HEK293 (cell line): ENCODE measurements around the gene EXOC2.

ENCODE experiments used
- HOXA7 ChIP-seq: sonication (generic); formaldehyde crosslinking; IDR thresholded peaks from 2 replicates; pipeline ENCODE4 v1.8.1; 2022; ENCODE audit warnings: missing genetic modification reagents, borderline replicate concordance
- SP7 ChIP-seq: fragments of 450-650 bp; formaldehyde crosslinking; IDR thresholded peaks from 2 replicates; pipeline ENCODE4 v1.5.1; 2016; ENCODE audit warnings: missing biosample characterization, missing genetic modification characterization
- ZNF133 ChIP-seq: fragments of 450-650 bp; formaldehyde crosslinking; IDR thresholded peaks from 2 replicates; pipeline ENCODE4 v1.5.1; 2016; ENCODE audit warnings: missing biosample characterization, missing genetic modification characterization
- ZNF174 ChIP-seq: fragments of 450-650 bp; formaldehyde crosslinking; IDR thresholded peaks from 2 replicates; pipeline ENCODE4 v1.5.0; 2017; ENCODE audit warnings: missing biosample characterization, mild to moderate bottlenecking, missing genetic modification characterization
- ZNF274 ChIP-seq, 2 experiments: fragments of 200-500 bp in 1 of 2; fragments of 450-650 bp in 1 of 2; sonication (Bioruptor generic) in 1 of 2; formaldehyde crosslinking in 1 of 2; IDR thresholded peaks; 2 replicates each; pipeline versions ENCODE4 v1.5.1 to v1.6.1; 2014 to 2016; ENCODE audit warnings: borderline replicate concordance in 1 of 2, inconsistent platforms in 1 of 2, low read length in 1 of 2, missing biosample characterization in 1 of 2, missing genetic modification characterization in 1 of 2
- ZNF473 ChIP-seq: fragments of 450-650 bp; formaldehyde crosslinking; IDR thresholded peaks from 2 replicates; pipeline ENCODE4 v1.5.1; 2017; ENCODE audit warnings: missing biosample characterization, missing genetic modification characterization
- ZNF596 ChIP-seq: fragments of 450-650 bp; IDR thresholded peaks from 2 replicates; pipeline ENCODE4 v1.5.0; 2018; ENCODE audit warnings: missing biosample characterization, mild to moderate bottlenecking, missing genetic modification characterization, moderate library complexity
- ZNF701 ChIP-seq: fragments of 450-650 bp; formaldehyde crosslinking; IDR thresholded peaks from 2 replicates; pipeline ENCODE4 v1.5.1; 2016; ENCODE audit warnings: missing biosample characterization, missing genetic modification characterization
- TF ChIP-seq, protein P1 (sequence below): fragments of 450-650 bp; formaldehyde crosslinking; IDR thresholded peaks from 2 replicates; pipeline ENCODE4 v1.5.1; 2016; ENCODE audit warnings: missing biosample characterization, missing genetic modification characterization
- TF ChIP-seq, protein P2 (sequence below): fragments of 450-650 bp; formaldehyde crosslinking; optimal IDR thresholded peaks from 2 replicates; pipeline ENCODE3; 2016; ENCODE audit warnings: missing biosample characterization, mild to moderate bottlenecking, missing genetic modification characterization
- TF ChIP-seq, protein P3 (sequence below): fragments of 450-650 bp; formaldehyde crosslinking; IDR thresholded peaks from 2 replicates; pipeline ENCODE4 v1.5.1; 2016; ENCODE audit warnings: missing biosample characterization, missing genetic modification characterization

DNA sequence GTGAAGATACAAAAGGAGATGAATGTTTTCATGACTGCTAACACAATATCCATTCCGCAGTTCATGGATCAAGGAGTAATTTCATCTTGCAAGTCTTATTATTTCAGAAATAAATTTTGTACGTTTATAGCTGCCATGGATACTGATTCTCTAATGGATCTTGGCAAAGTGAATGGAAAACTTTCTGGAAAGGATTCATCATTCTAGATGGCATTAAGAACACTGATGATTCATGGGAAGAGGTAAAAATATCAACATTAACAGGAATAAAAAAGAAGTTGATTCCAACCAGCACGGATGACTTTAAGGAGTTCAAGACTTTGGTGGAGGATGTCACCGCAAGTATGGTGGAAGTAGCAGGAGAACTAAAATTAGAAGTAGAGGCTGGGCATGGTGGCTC lies 38.8 kb downstream of the EXOC2 start:
- TF ChIP-seq, protein P1, sequence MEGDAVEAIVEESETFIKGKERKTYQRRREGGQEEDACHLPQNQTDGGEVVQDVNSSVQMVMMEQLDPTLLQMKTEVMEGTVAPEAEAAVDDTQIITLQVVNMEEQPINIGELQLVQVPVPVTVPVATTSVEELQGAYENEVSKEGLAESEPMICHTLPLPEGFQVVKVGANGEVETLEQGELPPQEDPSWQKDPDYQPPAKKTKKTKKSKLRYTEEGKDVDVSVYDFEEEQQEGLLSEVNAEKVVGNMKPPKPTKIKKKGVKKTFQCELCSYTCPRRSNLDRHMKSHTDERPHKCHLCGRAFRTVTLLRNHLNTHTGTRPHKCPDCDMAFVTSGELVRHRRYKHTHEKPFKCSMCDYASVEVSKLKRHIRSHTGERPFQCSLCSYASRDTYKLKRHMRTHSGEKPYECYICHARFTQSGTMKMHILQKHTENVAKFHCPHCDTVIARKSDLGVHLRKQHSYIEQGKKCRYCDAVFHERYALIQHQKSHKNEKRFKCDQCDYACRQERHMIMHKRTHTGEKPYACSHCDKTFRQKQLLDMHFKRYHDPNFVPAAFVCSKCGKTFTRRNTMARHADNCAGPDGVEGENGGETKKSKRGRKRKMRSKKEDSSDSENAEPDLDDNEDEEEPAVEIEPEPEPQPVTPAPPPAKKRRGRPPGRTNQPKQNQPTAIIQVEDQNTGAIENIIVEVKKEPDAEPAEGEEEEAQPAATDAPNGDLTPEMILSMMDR (tag by site-specific recombination): no peak
- TF ChIP-seq ZNF274 (IDR thresholded peaks at IDR 0.05; ENCODE audit: low read length): no peak
- TF ChIP-seq ZNF274 (tag by site-specific recombination; IDR thresholded peaks at IDR 0.05; ENCODE audit: borderline replicate concordance): no peak
- TF ChIP-seq HOXA7 (CRISPR knock-in tag): no peak
- TF ChIP-seq ZNF473 (tag by site-specific recombination): no peak
- TF ChIP-seq ZNF174 (tag by site-specific recombination): no peak
- no peak for TF ChIP-seq ZNF596 (tag by site-specific recombination)
- TF ChIP-seq, protein P2, sequence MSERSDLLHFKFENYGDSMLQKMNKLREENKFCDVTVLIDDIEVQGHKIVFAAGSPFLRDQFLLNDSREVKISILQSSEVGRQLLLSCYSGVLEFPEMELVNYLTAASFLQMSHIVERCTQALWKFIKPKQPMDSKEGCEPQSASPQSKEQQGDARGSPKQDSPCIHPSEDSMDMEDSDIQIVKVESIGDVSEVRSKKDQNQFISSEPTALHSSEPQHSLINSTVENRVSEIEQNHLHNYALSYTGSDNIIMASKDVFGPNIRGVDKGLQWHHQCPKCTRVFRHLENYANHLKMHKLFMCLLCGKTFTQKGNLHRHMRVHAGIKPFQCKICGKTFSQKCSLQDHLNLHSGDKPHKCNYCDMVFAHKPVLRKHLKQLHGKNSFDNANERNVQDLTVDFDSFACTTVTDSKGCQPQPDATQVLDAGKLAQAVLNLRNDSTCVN (tag by site-specific recombination): no peak
- TF ChIP-seq, protein P3, sequence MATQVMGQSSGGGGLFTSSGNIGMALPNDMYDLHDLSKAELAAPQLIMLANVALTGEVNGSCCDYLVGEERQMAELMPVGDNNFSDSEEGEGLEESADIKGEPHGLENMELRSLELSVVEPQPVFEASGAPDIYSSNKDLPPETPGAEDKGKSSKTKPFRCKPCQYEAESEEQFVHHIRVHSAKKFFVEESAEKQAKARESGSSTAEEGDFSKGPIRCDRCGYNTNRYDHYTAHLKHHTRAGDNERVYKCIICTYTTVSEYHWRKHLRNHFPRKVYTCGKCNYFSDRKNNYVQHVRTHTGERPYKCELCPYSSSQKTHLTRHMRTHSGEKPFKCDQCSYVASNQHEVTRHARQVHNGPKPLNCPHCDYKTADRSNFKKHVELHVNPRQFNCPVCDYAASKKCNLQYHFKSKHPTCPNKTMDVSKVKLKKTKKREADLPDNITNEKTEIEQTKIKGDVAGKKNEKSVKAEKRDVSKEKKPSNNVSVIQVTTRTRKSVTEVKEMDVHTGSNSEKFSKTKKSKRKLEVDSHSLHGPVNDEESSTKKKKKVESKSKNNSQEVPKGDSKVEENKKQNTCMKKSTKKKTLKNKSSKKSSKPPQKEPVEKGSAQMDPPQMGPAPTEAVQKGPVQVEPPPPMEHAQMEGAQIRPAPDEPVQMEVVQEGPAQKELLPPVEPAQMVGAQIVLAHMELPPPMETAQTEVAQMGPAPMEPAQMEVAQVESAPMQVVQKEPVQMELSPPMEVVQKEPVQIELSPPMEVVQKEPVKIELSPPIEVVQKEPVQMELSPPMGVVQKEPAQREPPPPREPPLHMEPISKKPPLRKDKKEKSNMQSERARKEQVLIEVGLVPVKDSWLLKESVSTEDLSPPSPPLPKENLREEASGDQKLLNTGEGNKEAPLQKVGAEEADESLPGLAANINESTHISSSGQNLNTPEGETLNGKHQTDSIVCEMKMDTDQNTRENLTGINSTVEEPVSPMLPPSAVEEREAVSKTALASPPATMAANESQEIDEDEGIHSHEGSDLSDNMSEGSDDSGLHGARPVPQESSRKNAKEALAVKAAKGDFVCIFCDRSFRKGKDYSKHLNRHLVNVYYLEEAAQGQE (tag by site-specific recombination): no peak
- TF ChIP-seq ZNF701 (tag by site-specific recombination): no peak
- TF ChIP-seq SP7 (tag by site-specific recombination): no peak
- TF ChIP-seq ZNF133 (tag by site-specific recombination): no peak
